Amniotic epithelial cell (primary cell): Measurements from ENCODE around the gene DNAJC1.
"Not testable (repeated sequence)": the region's sequence is repeated elsewhere in the genome, so short reads cannot be mapped to it uniquely, and the experiment has no call there.

Experiments used
- DNase-seq: peaks from one replicate; pipeline ENCODE4 v3.0.0-alpha.2; 2010; ENCODE audit warnings: low read depth

The DNAJC1 gene

GRCh38 chr10:21907436-21907835 lies 96.1 kb downstream of the DNAJC1 start:
- no peak for DNase-seq

- no peak for DNase-seq
These were observed 98.6 kb downstream of the DNAJC1 start for GRCh38 chr10:21904930-21905329.

GRCh38 chr10:21899736-21900135 lies 103.8 kb downstream of the DNAJC1 start:
- DNase-seq = no peak

- no peak for DNase-seq
These were observed 107.6 kb downstream of the DNAJC1 start for GRCh38 chr10:21895932-21896331.

- DNase-seq = no peak
These were observed 108.7 kb downstream of the DNAJC1 start for GRCh38 chr10:21894648-21895342.

GRCh38 chr10:21891439-21891838 lies 112.1 kb downstream of the DNAJC1 start:
- no peak for DNase-seq

- no peak for DNase-seq
These were observed 113.9 kb downstream of the DNAJC1 start for GRCh38 chr10:21889477-21890275.

GRCh38 chr10:21888959-21889358 lies 114.6 kb downstream of the DNAJC1 start:
- no peak for DNase-seq

GRCh38 chr10:21885940-21886339 lies 117.6 kb downstream of the DNAJC1 start:
- no peak for DNase-seq

- DNase-seq = no peak
These were observed 130.3 kb downstream of the DNAJC1 start for GRCh38 chr10:21873198-21873597.

GRCh38 chr10:21872771-21873170 lies 130.8 kb downstream of the DNAJC1 start:
- not testable (repeated sequence) for DNase-seq

- DNase-seq = no peak
These were observed 132.7 kb downstream of the DNAJC1 start for GRCh38 chr10:21870849-21871248.

- not testable (repeated sequence) for DNase-seq
These were observed 134.4 kb downstream of the DNAJC1 start for GRCh38 chr10:21869087-21869486.

- DNase-seq = peak; percentile 72
These were observed 142.8 kb downstream of the DNAJC1 start for GRCh38 chr10:21860718-21861117.

GRCh38 chr10:21858455-21858854 lies 145.1 kb downstream of the DNAJC1 start:
- DNase-seq = no peak

- DNase-seq = peak; percentile 27
These were observed 153.9 kb downstream of the DNAJC1 start for GRCh38 chr10:21849607-21850006.

- no peak for DNase-seq
These were observed 159.9 kb downstream of the DNAJC1 start for GRCh38 chr10:21843645-21844044.

- not testable (repeated sequence) for DNase-seq
These were observed 162.3 kb downstream of the DNAJC1 start for GRCh38 chr10:21841273-21841672.

- not testable (repeated sequence) for DNase-seq
These were observed 166.0 kb downstream of the DNAJC1 start for GRCh38 chr10:21837487-21837886.

- DNase-seq = not testable (repeated sequence)
These were observed 169.0 kb downstream of the DNAJC1 start for GRCh38 chr10:21834574-21834973.

GRCh38 chr10:21832821-21833130 lies 170.8 kb downstream of the DNAJC1 start:
- peak; percentile 87 for DNase-seq

- peak; percentile 85 for DNase-seq
These were observed 171.3 kb downstream of the DNAJC1 start for GRCh38 chr10:21831986-21832820.

- DNase-seq = no peak
These were observed 173.5 kb downstream of the DNAJC1 start for GRCh38 chr10:21830037-21830436.
